ENCODE measurements around the gene TBL3. TPM values are rescaled to one million over a fixed set of nuclear protein-coding genes. Genes with fewer than 3 reads are reported as not detected.
A peak's percentile ranks its signal among the peaks of the same experiment; 100 is the strongest.

TBL3 gene
- total and polyA plus RNA-seq, 9 of the 15 experiments (the other 6 are each of a cell fraction or from before 2014, with no cell fraction given), result 0.97 to 117 (median 24.5) TPM

- ChIA-PET CTCF (ENCODE audit: low intra/inter-chr PET ratio) (no interaction called here), POLR2A (interaction anchor here (0.6 to 1.5 kb wide), 7 partner anchors 9 to 121 kb away, joined by 3 to 7 read pairs (median 4); partner anchors contain the start of genes MSRB1 and RPS2)
- intact Hi-C loops (cut with micrococcal nuclease), result no loop called here
- Histone ChIP-seq H3K9ac (ENCODE audit: insufficient read depth in 1 of 2, low read depth in 2 of 2, low read length in 2 of 2) (peak overlapping the region in 1 of 2 experiments; percentile 86; a peak in 2 of 4 replicates), H3K9me3 (replicated peaks; ENCODE audit: control insufficient read depth, insufficient read depth, low read depth, low read length) (no peaks in the 10 kb centered on the region), H2AFZ (ENCODE audit: low read depth, low read length) (peak overlapping the region; percentile 31; the same call in 1 of the 2 replicates), H3K9me1 (ENCODE audit: control insufficient read depth, insufficient read depth, low read length) (no peaks in the 10 kb centered on the region), H3K27me3 (ENCODE audit: control insufficient read depth in 2 of 2, insufficient read depth in 2 of 2, low read length in 2 of 2) (no peaks in the 10 kb centered on the region), H3K4me1 (replicated peaks in 1 of 2; ENCODE audit: control insufficient read depth in 2 of 2, insufficient read depth in 2 of 2, low read length in 2 of 2) (peaks cover 10 to 44% of the 10 kb centered on the region in 2 experiments; a peak in 4 of 5 replicates), H3K4me3 (no peak overlapping the region), H3K27ac (ENCODE audit: extremely low read depth, low read depth, low read length) (no peak overlapping the region), H3K4me2 (ENCODE audit: insufficient read depth, low read length) (no peak overlapping the region), H4K20me1 (replicated peaks; ENCODE audit: control insufficient read depth, insufficient read depth, low read length) (no peaks in the 10 kb centered on the region), H3K36me3 (ENCODE audit: control insufficient read depth, insufficient read depth, low read length) (peaks cover 4% of the 10 kb centered on the region; the same call in 1 of the 3 replicates), H3K79me2 (ENCODE audit: control insufficient read depth, insufficient read depth, low read length) (no peaks in the 10 kb centered on the region)
- in situ Hi-C loops (cut with MboI), result loop anchor here (5.0 kb wide), 1 partner anchor 150 kb away; the partner anchor contains the start of genes NUBP2 and SPSB3
- DNase-seq (ENCODE audit: extremely low read depth in 1 of 4, low spot score in 3 of 4), result no peak
- no peak for ATAC-seq
- BruUV-seq (replicated peaks), result no TSS peak
- FAIRE-seq, result no peak
- WGBS (ENCODE audit: insufficient coverage, low coverage, missing lambda C conversion rate), result 62% methylated on average over 17 of the region's 19 CpGs
- TF ChIP-seq GABPA (tag; conservative IDR thresholded peaks at IDR 0.05; ENCODE audit: low read depth) (no peak), KAT7 (CRISPR knock-in tag; IDR thresholded peaks at IDR 0.05; ENCODE audit: borderline replicate concordance) (no peak), REST (IDR thresholded peaks at IDR 0.05; ENCODE audit: borderline replicate concordance) (peak; percentile 4; the same call in 1 of the 2 replicates), REST (CRISPR knock-in tag; IDR thresholded peaks at IDR 0.05; ENCODE audit: low read depth) (no peak), MITF (IDR thresholded peaks at IDR 0.05) (no peak), RAD21 (CRISPR knock-in tag; conservative IDR thresholded peaks at IDR 0.05 in 1 of 2, IDR thresholded peaks at IDR 0.05 in 1 of 2) (0 out of 4 replicates have a peak, but pooled peaks of 1 of the 2 experiments have one; percentile 17), XRCC4 (IDR thresholded peaks at IDR 0.05; ENCODE audit: extremely low read depth, insufficient read depth, insufficient read length) (no peak), ZNF512 (tag; IDR thresholded peaks at IDR 0.05) (no peak)
Measured at GRCh38 chr16:1932050-1933028, 39.5 kb upstream of the TBL3 start.
